ENCODE measurements around the gene SLC5A5.
A peak's percentile ranks its signal among the peaks of the same experiment; 100 is the strongest.

DNA sequence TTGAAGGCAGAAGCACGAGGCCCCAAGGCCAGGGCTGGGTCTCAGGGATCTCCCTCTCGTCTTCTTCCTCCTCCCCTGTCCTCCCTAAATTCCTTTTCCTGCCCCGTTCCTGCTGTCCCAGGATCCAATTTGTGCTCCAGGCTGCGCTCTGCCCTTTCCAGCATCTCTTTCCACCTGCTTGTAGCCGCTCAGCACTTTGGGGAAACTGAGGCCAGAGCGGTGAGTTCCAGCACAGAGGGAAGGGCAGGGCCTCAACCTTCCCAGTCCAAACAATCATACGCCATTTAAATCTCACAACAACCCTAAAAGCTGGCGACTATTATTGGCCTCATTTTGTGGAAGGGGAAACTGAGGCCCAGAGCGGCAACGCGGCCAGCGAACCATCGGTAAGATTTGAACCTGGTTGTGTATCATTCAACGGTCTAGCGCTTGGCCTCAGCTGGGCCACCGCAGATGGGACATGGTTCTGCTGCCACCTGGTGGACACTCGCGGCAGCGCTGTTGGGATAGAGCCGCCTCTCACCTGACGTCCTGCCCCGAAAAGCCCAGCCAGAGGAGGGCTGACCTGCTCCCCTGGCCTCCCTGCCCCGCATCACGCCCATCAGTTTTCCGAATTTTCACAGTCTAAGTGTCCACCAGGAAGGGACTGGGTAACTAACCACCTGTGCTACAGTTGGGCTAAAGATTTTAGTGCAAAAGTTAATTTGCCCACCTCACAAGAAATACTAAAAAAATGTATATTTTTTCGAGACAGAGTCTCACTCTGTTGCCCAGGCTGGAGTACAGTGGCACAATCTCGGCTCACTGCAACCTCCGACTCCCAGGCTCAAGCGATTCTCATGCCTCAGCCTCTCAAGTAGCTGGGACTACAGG, 16.2 kb upstream of the SLC5A5 start:
- TF ChIP-seq, protein P1, sequence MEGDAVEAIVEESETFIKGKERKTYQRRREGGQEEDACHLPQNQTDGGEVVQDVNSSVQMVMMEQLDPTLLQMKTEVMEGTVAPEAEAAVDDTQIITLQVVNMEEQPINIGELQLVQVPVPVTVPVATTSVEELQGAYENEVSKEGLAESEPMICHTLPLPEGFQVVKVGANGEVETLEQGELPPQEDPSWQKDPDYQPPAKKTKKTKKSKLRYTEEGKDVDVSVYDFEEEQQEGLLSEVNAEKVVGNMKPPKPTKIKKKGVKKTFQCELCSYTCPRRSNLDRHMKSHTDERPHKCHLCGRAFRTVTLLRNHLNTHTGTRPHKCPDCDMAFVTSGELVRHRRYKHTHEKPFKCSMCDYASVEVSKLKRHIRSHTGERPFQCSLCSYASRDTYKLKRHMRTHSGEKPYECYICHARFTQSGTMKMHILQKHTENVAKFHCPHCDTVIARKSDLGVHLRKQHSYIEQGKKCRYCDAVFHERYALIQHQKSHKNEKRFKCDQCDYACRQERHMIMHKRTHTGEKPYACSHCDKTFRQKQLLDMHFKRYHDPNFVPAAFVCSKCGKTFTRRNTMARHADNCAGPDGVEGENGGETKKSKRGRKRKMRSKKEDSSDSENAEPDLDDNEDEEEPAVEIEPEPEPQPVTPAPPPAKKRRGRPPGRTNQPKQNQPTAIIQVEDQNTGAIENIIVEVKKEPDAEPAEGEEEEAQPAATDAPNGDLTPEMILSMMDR (IDR thresholded peaks at IDR 0.05), result peak; percentile 91 to 97 (median 94)
- TF ChIP-seq POLR2A (IDR thresholded peaks at IDR 0.05), result no peak

Measured in prostate gland (tissue), 2 donors.